HG03039 (cell line): ENCODE measurements around the gene STARD6.
"Not testable (repeated sequence)": the region's sequence is repeated elsewhere in the genome, so short reads cannot be mapped to it uniquely, and the experiment has no call there.

Experiments
- ATAC-seq: cut with Tn5 transposase; IDR thresholded peaks from one replicate; pipeline ENCODE4 v1.9.1; 2021; ENCODE audit warnings: mild to moderate bottlenecking, moderate library complexity; ENCODE audit not compliant: unreplicated experiment

The STARD6 gene

GRCh38 chr18:54351186-54351585 lies 6.5 kb downstream of the STARD6 start:
- no peak for ATAC-seq

GRCh38 chr18:54338230-54338629 lies 19.4 kb downstream of the STARD6 start:
- no peak for ATAC-seq

- ATAC-seq: no peak
These were observed 22.0 kb downstream of the STARD6 start for GRCh38 chr18:54335638-54336173.

- no peak for ATAC-seq
These were observed 26.7 kb downstream of the STARD6 start for GRCh38 chr18:54330768-54331548.

- no peak for ATAC-seq
These were observed 27.9 kb downstream of the STARD6 start for GRCh38 chr18:54329787-54330186.

- ATAC-seq: no peak
These were observed 29.8 kb downstream of the STARD6 start for GRCh38 chr18:54327818-54328217.

DNA sequence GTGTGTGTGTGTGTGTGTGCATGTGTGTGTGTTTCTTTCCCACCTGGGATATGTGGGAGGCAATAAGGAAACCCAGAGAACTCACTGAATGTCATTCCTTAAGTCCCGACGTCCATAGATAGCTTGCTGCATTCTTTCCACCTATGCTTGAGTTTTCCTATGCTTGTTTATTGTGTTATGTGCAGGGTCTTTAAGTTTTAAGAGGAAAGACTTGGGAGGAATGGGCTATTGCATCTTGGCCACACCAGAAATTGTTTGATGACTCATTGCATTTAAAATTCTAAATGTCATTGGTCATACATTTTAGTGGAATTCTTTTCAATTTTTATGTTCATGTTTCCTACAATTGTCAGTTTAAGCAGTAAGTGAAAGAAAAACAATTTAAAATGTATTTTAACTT lies 33.7 kb downstream of the STARD6 start:
- no peak for ATAC-seq

DNA sequence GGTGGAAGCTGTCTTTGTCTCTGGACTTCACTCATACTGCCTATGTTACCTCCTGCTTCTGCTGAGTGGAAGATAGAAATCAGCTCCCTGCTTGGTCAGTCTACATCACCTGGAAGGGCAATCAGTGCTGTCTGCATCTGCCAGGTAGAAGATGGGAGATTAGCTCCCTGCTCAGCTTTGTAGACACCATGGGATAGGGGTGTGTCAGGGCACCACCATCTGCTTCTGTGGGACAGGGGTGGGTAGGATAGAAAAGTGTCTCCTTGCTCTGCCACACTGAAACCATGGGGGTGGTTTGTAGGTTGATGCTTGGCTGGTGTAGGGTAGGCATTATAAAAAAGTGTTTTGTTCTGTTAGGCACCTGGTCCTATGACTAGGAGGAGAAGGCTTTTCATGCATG lies 34.1 kb downstream of the STARD6 start:
- ATAC-seq: no peak

GRCh38 chr18:54316071-54316820 lies 41.4 kb downstream of the STARD6 start:
- ATAC-seq: no peak

DNA sequence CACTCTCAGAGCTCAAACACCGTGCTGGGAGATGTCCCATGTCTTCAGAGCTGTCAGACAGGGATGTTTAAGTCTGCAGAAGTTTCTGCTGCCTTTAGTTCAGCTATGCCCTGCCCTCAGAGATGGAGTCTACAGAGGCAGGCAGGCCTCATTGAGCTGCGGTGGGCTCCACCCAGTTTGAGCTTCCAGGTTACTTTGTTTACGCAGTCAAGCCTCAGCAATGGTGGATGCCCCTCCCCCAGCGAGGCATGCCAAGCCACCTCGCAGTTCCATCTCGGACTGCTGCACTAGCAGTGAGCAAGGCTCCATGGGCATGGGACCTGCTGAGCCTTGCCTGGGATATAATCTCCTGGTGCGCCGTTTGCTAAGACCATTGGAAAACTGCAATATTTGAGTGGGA lies 48.1 kb downstream of the STARD6 start:
- ATAC-seq: not testable (repeated sequence)

- no peak for ATAC-seq
These were observed 54.2 kb downstream of the STARD6 start for GRCh38 chr18:54303408-54303807.

DNA sequence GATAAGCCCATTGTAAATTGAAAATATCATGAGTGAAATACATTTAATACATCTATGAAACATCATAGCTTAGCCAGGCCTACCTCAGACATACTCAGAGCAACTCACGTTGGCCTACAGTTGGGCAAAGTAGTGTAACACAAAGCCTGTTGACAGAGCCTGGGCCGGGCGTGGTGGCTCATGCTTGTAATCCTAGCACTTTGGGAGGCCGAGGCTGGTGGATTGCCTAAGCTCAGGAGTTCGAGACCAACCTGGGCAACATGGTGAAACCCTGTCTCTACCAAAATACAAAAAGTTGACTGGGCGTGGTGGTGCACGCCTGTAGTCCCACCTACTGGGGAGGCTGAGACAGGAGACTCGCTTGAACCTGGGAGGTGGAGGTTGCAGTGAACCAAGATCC lies 58.7 kb downstream of the STARD6 start:
- not testable (repeated sequence) for ATAC-seq

DNA sequence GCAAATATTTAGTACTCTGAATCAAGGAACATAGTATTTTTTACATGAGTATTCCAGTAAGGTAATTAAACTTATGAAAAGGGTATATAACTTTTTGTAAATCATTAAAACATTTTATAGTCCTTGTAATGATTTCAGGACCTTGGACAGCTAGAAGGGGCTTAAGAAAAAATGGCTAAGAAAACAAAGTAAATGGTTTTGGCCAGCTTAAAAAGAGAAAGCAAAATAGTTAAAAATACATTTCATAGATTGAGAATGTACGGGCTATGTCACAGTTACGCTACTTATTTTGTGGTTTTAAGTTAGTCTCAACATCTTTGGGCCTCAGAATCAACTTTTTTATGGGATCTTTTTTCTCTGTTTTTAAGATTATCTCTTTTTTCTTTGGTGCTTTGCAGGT lies 61.6 kb downstream of the STARD6 start:
- no peak for ATAC-seq

DNA sequence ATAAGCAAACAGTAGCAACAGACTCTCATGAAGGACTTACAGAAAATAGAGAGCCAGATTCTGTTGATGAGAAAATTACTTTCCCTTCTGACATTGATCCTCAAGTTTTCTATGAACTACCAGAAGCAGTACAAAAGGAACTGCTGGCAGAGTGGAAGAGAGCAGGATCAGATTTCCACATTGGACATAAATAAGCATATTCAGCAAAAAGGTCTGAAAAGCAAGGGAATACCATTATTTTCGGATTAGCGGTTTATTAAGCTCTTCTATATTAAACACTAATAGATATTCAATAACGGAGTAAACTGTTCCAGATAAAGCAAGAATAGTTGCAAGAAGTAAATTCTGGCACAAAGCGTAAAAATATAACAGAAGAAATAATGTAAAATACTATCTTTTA lies 63.4 kb downstream of the STARD6 start:
- no peak for ATAC-seq

GRCh38 chr18:54284981-54285785 lies 72.5 kb downstream of the STARD6 start:
- peak; percentile 99 for ATAC-seq

- peak; percentile 37 for ATAC-seq
These were observed 73.1 kb downstream of the STARD6 start for GRCh38 chr18:54284535-54284934.

DNA sequence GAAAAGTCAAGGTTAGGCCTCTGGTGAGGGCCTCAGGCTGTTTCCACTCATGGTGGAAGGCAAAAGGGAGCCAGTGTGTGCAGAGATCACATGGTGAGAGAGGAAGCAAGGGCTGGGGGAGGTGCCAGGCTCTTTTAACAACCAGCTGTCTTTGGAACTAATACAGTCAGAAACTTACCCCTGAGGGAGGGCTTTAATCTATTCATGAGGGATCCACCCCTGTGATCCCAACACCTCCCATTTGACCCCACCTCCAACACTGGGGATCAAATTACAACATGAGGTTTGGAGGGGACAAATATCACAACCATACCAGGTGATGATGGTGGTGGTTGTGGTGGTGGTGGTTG lies 77.5 kb downstream of the STARD6 start:
- ATAC-seq: no peak

- no peak for ATAC-seq
These were observed 78.0 kb downstream of the STARD6 start for GRCh38 chr18:54279477-54280219.

DNA sequence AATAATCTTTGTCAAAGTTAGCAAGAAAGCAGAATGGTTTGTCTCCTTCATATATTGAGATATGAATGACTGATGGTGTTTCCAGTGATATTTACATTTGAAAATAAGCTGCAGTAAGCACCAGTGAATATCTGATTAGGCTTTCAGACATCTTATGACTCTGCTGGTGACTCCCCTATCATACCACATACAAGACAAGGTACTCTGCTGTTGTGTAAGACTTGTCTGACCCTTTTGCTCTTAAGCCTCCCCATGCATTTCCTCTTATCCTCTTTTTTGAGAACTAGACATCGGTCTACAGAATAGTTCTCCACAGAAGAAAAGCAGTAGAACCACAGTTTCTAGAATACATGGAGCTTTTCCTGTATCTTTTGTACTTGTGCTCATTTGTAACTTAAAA lies 79.0 kb downstream of the STARD6 start:
- ATAC-seq: no peak

- ATAC-seq: no peak
These were observed 79.8 kb downstream of the STARD6 start for GRCh38 chr18:54277899-54278298.
